Endothelial cell of umbilical vein (primary cell): ENCODE measurements around the gene PLOD2. TPM values are rescaled to one million over a fixed set of nuclear protein-coding genes. Genes with fewer than 3 reads are reported as not detected.

Experiments
- BruUV-seq: library from RNA; stranded (reverse); fragments of 400-500 nt; replicated peaks from 2 replicates; lab custom pipeline; 2021; lab: Mats Ljungman, UMichigan
- CTCF ChIA-PET: fragments of 300-600, 350-600 bp; sonication (Branson Sonifier 250); formaldehyde crosslinking; loops from one replicate; lab custom pipeline; 2021; ENCODE audit warnings: antibody characterized with exemption, inconsistent platforms; lab: Charles Lee
- POLR2A ChIA-PET: fragments of 300-600, 350-600 bp; sonication (Branson Sonifier 250); formaldehyde crosslinking; loops from one replicate; lab custom pipeline; 2021; ENCODE audit warnings: antibody characterized with exemption, inconsistent platforms; lab: Charles Lee
- DNase-seq: peaks from one replicate; pipeline ENCODE4 v3.0.0-alpha.2; 2011; ENCODE audit warnings: low read depth, low spot score
- FAIRE-seq: peaks from 2 replicates; lab custom pipeline; 2011; peaks lifted over from hg19 to GRCh38; lab: Jason Lieb, UNC
- H2AFZ ChIP-seq: 2 replicates; pipeline ENCODE4 v1.6.0; 2012; ENCODE audit warnings: low read depth, low read length, control low read depth, inconsistent platforms
- H3K27ac ChIP-seq: 2 replicates; pipeline ENCODE4 v1.5.1; 2011; ENCODE audit warnings: low read depth, mild to moderate bottlenecking, control low read depth, low read length, moderate library complexity; ENCODE audit not compliant: insufficient read depth
- H3K27me3 ChIP-seq, 2 experiments: 2 replicates each; pipeline versions ENCODE4 v1.6.0 to v1.6.1; 2011; ENCODE audit warnings: low read length in 2 of 2, mixed read lengths in 1 of 2; ENCODE audit not compliant: control insufficient read depth in 2 of 2, insufficient read depth in 2 of 2
- H3K36me3 ChIP-seq, 2 experiments: 2 replicates in 1 of 2; 3 replicates in 1 of 2; pipeline ENCODE4 v1.5.1; 2011; ENCODE audit warnings: low read length in 2 of 2, mild to moderate bottlenecking in 1 of 2, moderate library complexity in 1 of 2; ENCODE audit not compliant: control insufficient read depth in 2 of 2, insufficient read depth in 2 of 2; ENCODE audit errors: extremely low read depth in 1 of 2
- H3K4me1 ChIP-seq: 3 replicates; pipeline ENCODE4 v1.5.1; 2011; ENCODE audit warnings: mild to moderate bottlenecking, low read length; ENCODE audit not compliant: control insufficient read depth, insufficient read depth; ENCODE audit errors: extremely low read depth
- H3K4me2 ChIP-seq: 2 replicates; pipeline ENCODE4 v1.6.1; 2011; ENCODE audit warnings: low read length, control low read depth, mixed read lengths; ENCODE audit not compliant: insufficient read depth
- H3K4me3 ChIP-seq, 3 experiments: fragments of 200-600 bp in 1 of 3; sonication (generic), shearing (Covaris generic) in 1 of 3; replicated peaks in 1 of 3; 2 replicates each; pipeline ENCODE4 v1.5.1; 2011 to 2016; ENCODE audit warnings: control low read depth in 3 of 3, low read length in 3 of 3, mild to moderate bottlenecking in 2 of 3, inconsistent platforms in 1 of 3, low read depth in 1 of 3, moderate library complexity in 1 of 3; ENCODE audit not compliant: insufficient read depth in 1 of 3
- H3K79me2 ChIP-seq: 2 replicates; pipeline ENCODE4 v1.6.0; 2012; ENCODE audit warnings: low read length, inconsistent platforms; ENCODE audit not compliant: control insufficient read depth, insufficient read depth
- H3K9ac ChIP-seq: replicated peaks from 2 replicates; pipeline ENCODE3; 2011; ENCODE audit warnings: low read length, control low read depth; ENCODE audit not compliant: insufficient read depth; ENCODE audit errors: extremely low read depth
- H3K9me1 ChIP-seq: replicated peaks from 3 replicates; pipeline ENCODE4 v1.6.0; 2011; ENCODE audit warnings: mild to moderate bottlenecking, low read length; ENCODE audit not compliant: control insufficient read depth, insufficient read depth; ENCODE audit errors: extremely low read depth
- H3K9me3 ChIP-seq: replicated peaks from 2 replicates; pipeline ENCODE4 v1.5.1; 2012; ENCODE audit warnings: low read length, inconsistent platforms; ENCODE audit not compliant: control insufficient read depth, insufficient read depth
- H4K20me1 ChIP-seq: replicated peaks from 2 replicates; pipeline ENCODE3; 2011; ENCODE audit warnings: mild to moderate bottlenecking, low read length; ENCODE audit not compliant: control insufficient read depth, insufficient read depth; ENCODE audit errors: extremely low read depth
- CTCF ChIP-seq, 2 donors: IDR thresholded peaks; 1 replicate in 1 of 2; 2 replicates in 1 of 2; pipeline ENCODE4 v1.5.1; 2011; ENCODE audit warnings: low read length in 2 of 2, mild to moderate bottlenecking in 2 of 2, moderate library complexity in 2 of 2, control low read depth in 1 of 2, inconsistent platforms in 1 of 2, low read depth in 1 of 2; ENCODE audit not compliant: insufficient read depth in 1 of 2; ENCODE audit errors: extremely low read depth in 1 of 2
- EZH2 ChIP-seq: IDR thresholded peaks from 2 replicates; pipeline ENCODE4 v1.6.1; 2012; ENCODE audit warnings: borderline replicate concordance, low read depth, mild to moderate bottlenecking, moderate library complexity, low read length, inconsistent platforms; ENCODE audit not compliant: severe bottlenecking
- FOS ChIP-seq: IDR thresholded peaks from 2 replicates; pipeline ENCODE4 v1.6.1; 2011; ENCODE audit warnings: mild to moderate bottlenecking, low read length, moderate library complexity, borderline replicate concordance; ENCODE audit not compliant: insufficient read depth
- GATA2 ChIP-seq: IDR thresholded peaks from 2 replicates; pipeline ENCODE4 v1.7.0; 2011; ENCODE audit warnings: low read depth, mild to moderate bottlenecking, moderate library complexity, mixed read lengths, low read length; ENCODE audit not compliant: insufficient read length, insufficient read depth
- JUN ChIP-seq: IDR thresholded peaks from 2 replicates; pipeline ENCODE4 v1.6.1; 2011; ENCODE audit warnings: borderline replicate concordance, low read depth; ENCODE audit not compliant: insufficient read length, insufficient read depth
- MYC ChIP-seq: IDR thresholded peaks from one replicate; pipeline ENCODE4 v1.6.1; 2011; ENCODE audit warnings: mild to moderate bottlenecking, low read depth, low read length
- POLR2A ChIP-seq: IDR thresholded peaks from 2 replicates; pipeline ENCODE4 v1.6.1; 2012; ENCODE audit warnings: low read depth, mild to moderate bottlenecking, control low read depth, low read length
- POLR2AphosphoS5 ChIP-seq: IDR thresholded peaks from 2 replicates; pipeline ENCODE4 v1.6.1; 2012; ENCODE audit warnings: low read depth, mild to moderate bottlenecking, control low read depth, low read length, moderate library complexity; ENCODE audit not compliant: insufficient read depth
- dilution Hi-C: fragments of 300-500 bp; cut with MboI; formaldehyde crosslinking; loops from one replicate; pipeline ENCODE4 v1.15.0; 2019; ENCODE audit warnings: low sequenced_read_pairs; ENCODE audit not compliant: extremely low pct_ligation_motif_present
- intact Hi-C: fragments of 100-400 bp; cut with micrococcal nuclease; formaldehyde crosslinking; loops from one replicate; pipeline ENCODE4 v1.10.0; 2022
- polyA plus RNA-seq, 4 experiments: library from polyadenylated mRNA; depleted of rRNA in 3 of 4; stranded (reverse) in 3 of 4; unstranded in 1 of 4; fragments of >200 nt; gene quantifications; 2 replicates each; pipeline versions ENCODE4 v1.2.1 to v1.2.3, GENCODE V29; 2011 to 2012; ENCODE audit warnings: missing spikeins in 1 of 4
- total RNA-seq: library from RNA; stranded (reverse); gene quantifications from 2 replicates; pipeline ENCODE4 v1.2.3, GENCODE V29; 2021
- TF ChIP-seq, protein P1 (sequence below): IDR thresholded peaks from 2 replicates; pipeline ENCODE4 v1.6.1; 2011; ENCODE audit not compliant: insufficient read depth, insufficient read length

The PLOD2 gene
- total and polyA plus RNA-seq, 2 donors (not counting 3 experiments of a cell fraction or from before 2014, with no cell fraction given), result 36.1 to 193 TPM

DNA sequence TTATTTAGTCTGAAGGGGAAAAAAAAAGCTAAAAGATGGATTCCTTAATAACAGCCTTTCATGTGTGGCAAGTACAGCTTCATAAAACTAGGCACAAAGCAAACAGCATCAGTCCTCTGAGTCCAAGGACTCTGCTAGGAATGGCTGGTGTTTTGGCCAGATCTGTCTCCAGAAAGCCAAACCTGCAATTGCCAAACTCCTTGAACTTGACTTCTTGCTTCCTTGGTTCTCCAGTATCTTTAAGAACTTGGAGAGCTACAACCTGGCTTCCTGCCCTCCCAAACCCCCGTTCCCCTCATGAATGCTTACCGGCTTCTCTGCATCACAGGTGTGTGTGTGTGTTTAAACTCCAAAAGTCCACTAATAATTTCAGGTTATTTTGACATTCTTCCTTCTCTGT lies 1.6 kb upstream of the PLOD2 start:
- Histone ChIP-seq H3K4me3 (peak overlapping the region in 2 of 3 experiments; percentile 22 to 94), H3K27ac (peak overlapping the region; percentile 90), H3K4me1 (peaks cover 72% of the 10 kb centered on the region), H3K27me3 (no peaks in the 10 kb centered on the region), H3K9me1 (no peaks in the 10 kb centered on the region), H3K79me2 (peaks cover 59% of the 10 kb centered on the region), H4K20me1 (peaks cover 2% of the 10 kb centered on the region), H3K9ac (peak overlapping the region; percentile 93), H3K9me3 (no peaks in the 10 kb centered on the region), H3K36me3 (no peaks in the 10 kb centered on the region), H2AFZ (no peak overlapping the region), H3K4me2 (peak overlapping the region; percentile 68)
- intact Hi-C loops (no loop called here), dilution Hi-C loops (no loop called here)
- TF ChIP-seq JUN (no peak), POLR2AphosphoS5 (peak; percentile 19), POLR2A (peak; percentile 64)
- DNase-seq (no peak), FAIRE-seq (no peak)
- CTCF ChIA-PET, result interaction anchor here (0.8 to 8.3 kb wide), 9 partner anchors 13 to 165 kb away, joined by 3 to 115 read pairs (median 6); no protein-coding TSS in a partner anchor
- POLR2A ChIA-PET, result interaction anchor here (1.2 to 3.3 kb wide), 2 partner anchors 9 to 15 kb away, joined by 3 to 42 read pairs; no protein-coding TSS in a partner anchor
- BruUV-seq, result no TSS peak

GRCh38 chr3:146161663-146162002 lies 649 bp upstream of the PLOD2 start:
- H3K9ac ChIP-seq, result peak overlapping the region; percentile 93
- H3K4me3 ChIP-seq, result peak overlapping the region; percentile 55 to 94 (median 80)
- peaks cover 2% of the 10 kb centered on the region for H4K20me1 ChIP-seq
- H3K79me2 ChIP-seq, result peaks cover 68% of the 10 kb centered on the region
- TSS peak; percentile 76 for BruUV-seq
- intact Hi-C loops, result loop anchor here (1.0 to 2.0 kb wide), 5 partner anchors 16 to 117 kb away; no protein-coding TSS in a partner anchor
- no peak overlapping the region for H2AFZ ChIP-seq
- TF ChIP-seq JUN, result no peak
- TF ChIP-seq EZH2, result no peak
- TF ChIP-seq POLR2A, result no peak
- TF ChIP-seq CTCF (IDR thresholded peaks at IDR 0.05; ENCODE audit: extremely low read depth in 1 of 2, insufficient read depth in 1 of 2, low read depth in 1 of 2, low read length in 2 of 2), result no peak
- TF ChIP-seq, protein P1, sequence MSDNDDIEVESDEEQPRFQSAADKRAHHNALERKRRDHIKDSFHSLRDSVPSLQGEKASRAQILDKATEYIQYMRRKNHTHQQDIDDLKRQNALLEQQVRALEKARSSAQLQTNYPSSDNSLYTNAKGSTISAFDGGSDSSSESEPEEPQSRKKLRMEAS, result no peak
- TF ChIP-seq MYC, result no peak
- no peak for TF ChIP-seq GATA2
- no peak for TF ChIP-seq POLR2AphosphoS5
- no peak for TF ChIP-seq FOS
- FAIRE-seq (no peak), DNase-seq (peak; percentile 79)
- H3K4me1 ChIP-seq, result peaks cover 72% of the 10 kb centered on the region
- peak overlapping the region; percentile 90 for H3K27ac ChIP-seq
- H3K27me3 ChIP-seq, result no peaks in the 10 kb centered on the region
- peak overlapping the region; percentile 68 for H3K4me2 ChIP-seq
- no peaks in the 10 kb centered on the region for H3K9me1 ChIP-seq
- no peaks in the 10 kb centered on the region for H3K36me3 ChIP-seq
- H3K9me3 ChIP-seq, result no peaks in the 10 kb centered on the region
- dilution Hi-C loops, result no loop called here
- ChIA-PET POLR2A (interaction anchor here (1.0 to 3.3 kb wide), 10 partner anchors 16 to 165 kb away, joined by 3 to 42 read pairs (median 5); no protein-coding TSS in a partner anchor), CTCF (interaction anchor here (0.9 to 8.3 kb wide), 14 partner anchors 16 to 416 kb away, joined by 3 to 115 read pairs (median 4); no protein-coding TSS in a partner anchor)
